ENCODE measurements around the gene RPL15.

The RPL15 gene

GRCh38 chr3:23961066-23961465 lies 44.1 kb downstream of the RPL15 start:
- DNase-seq (ENCODE audit: low read depth), result no peak

DNA sequence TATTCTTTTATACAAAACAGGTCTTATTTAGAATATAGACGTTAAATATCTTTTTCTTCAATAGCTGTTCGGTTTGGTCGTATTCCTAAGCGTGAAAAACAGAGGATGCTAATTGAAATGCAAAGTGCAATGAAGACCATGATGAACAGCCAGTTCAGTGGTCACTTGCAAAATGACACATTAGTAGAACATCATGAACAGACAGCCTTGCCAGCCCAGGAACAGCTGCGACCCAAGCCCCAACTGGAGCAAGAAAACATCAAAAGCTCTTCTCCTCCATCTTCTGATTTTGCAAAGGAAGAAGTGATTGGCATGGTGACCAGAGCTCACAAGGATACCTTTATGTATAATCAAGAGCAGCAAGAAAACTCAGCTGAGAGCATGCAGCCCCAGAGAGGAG lies 45.0 kb downstream of the RPL15 start:
- no peak for DNase-seq (ENCODE audit: low read depth)

DNA sequence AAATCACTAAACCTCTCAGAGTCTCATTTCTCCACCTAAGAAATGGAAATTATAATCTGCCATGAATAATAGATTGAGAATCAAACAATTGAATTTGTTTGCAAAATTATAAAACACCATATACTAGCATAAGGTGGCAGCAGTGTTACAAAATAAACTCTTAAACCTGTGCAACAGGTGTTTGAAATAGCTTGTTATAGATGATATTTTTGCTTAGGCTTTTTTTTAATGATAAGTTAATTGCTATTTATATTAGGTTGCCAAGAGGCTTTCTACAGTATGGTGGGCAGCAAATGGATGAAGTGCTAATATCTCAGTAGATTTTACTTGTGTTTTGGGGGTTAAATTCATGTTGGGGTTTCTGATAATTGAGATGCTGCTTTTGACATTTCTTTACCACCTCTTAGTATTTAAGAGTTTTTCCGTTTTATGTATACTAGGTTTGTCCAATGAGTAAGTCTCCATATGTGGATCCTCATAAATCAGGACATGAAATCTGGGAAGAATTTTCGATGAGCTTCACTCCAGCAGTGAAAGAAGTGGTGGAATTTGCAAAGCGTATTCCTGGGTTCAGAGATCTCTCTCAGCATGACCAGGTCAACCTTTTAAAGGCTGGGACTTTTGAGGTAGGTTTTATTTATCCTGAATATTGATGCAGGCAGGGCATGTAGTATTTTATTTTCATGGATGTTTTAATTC lies 47.8 kb downstream of the RPL15 start:
- no peak for DNase-seq (ENCODE audit: low read depth)

GRCh38 chr3:23966328-23966727 lies 49.4 kb downstream of the RPL15 start:
- DNase-seq (ENCODE audit: low read depth), result no peak

GRCh38 chr3:23968463-23969184 lies 51.7 kb downstream of the RPL15 start:
- no peak for DNase-seq (ENCODE audit: low read depth)

GRCh38 chr3:23969393-23969792 lies 52.5 kb downstream of the RPL15 start:
- DNase-seq (ENCODE audit: low read depth), result no peak
